GM12874 (cell line): ENCODE data around the gene ALAS1.

ENCODE experiments used
- CTCF ChIP-seq: IDR thresholded peaks from 2 replicates; pipeline ENCODE4 v1.5.1; 2011; ENCODE audit warnings: low read depth, mild to moderate bottlenecking, control low read depth, low read length, moderate library complexity; ENCODE audit not compliant: insufficient read depth

The ALAS1 gene

GRCh38 chr3:52213901-52214300, 15.9 kb downstream of the ALAS1 start:
- no peak for TF ChIP-seq CTCF

- TF ChIP-seq CTCF: no peak
Observed at GRCh38 chr3:52215351-52215750, 17.4 kb downstream of the ALAS1 start.

- no peak for TF ChIP-seq CTCF
Observed at GRCh38 chr3:52216585-52217408, 18.8 kb downstream of the ALAS1 start.

- no peak for TF ChIP-seq CTCF
Observed at GRCh38 chr3:52217409-52217805, 19.4 kb downstream of the ALAS1 start.

- no peak for TF ChIP-seq CTCF
Observed at GRCh38 chr3:52218026-52218425, 20.1 kb downstream of the ALAS1 start.

GRCh38 chr3:52218454-52218853, 20.5 kb downstream of the ALAS1 start:
- TF ChIP-seq CTCF: no peak

GRCh38 chr3:52218937-52219650, 21.1 kb downstream of the ALAS1 start:
- TF ChIP-seq CTCF: no peak
